Measurements from ENCODE around the gene MARCHF2. TPM values are rescaled to one million over a fixed set of nuclear protein-coding genes. Genes with fewer than 3 reads are reported as not detected.

Gene MARCHF2
- total RNA-seq, 1 experiment from 2014 or later: 27.5 TPM

GRCh38 chr19:8430650-8431049 is 17.5 kb downstream of the MARCHF2 start:
- H3K23me2 ChIP-seq (ENCODE audit: insufficient read length, low read depth, low read length, poor library complexity, severe bottlenecking): no peaks in the 10 kb centered on the region
- no peak overlapping the region for H3K56ac ChIP-seq (ENCODE audit: insufficient read length, low read depth, low read length)
- H3K18ac ChIP-seq (ENCODE audit: insufficient read length, low read depth, low read length): no peak overlapping the region
- Mint-ChIP-seq H3K9me3 (no peaks in the 10 kb centered on the region; a peak in 1 of 5 replicates), H3K36me3 (ENCODE audit: insufficient read depth in 1 of 3, low read depth in 3 of 3) (peaks cover 4 to 13% (median 7%) of the 10 kb centered on the region in 3 experiments; a peak in 6 of 7 replicates), H3K4me1 (peaks cover 0 to 2% of the 10 kb centered on the region in 2 experiments; a peak in 1 of 4 replicates), H3K27ac (peak overlapping the region in 2 of 3 experiments; percentile 26 to 76; a peak in 3 of 7 replicates), H3K4me3 (no peak overlapping the region), H3K27me3 (ENCODE audit: low read depth) (no peaks in the 10 kb centered on the region)
- H2BK20ac ChIP-seq (ENCODE audit: low read depth, low read length, poor library complexity, severe bottlenecking): no peak overlapping the region
- no peak overlapping the region for H4K5ac ChIP-seq (ENCODE audit: insufficient read length, low read depth, low read length)
- no peak overlapping the region for H2BK120ac ChIP-seq (ENCODE audit: low read depth, low read length, poor library complexity, severe bottlenecking)
- H2AFZ ChIP-seq (ENCODE audit: low read length): no peak overlapping the region
- no peak overlapping the region for H4K91ac ChIP-seq (ENCODE audit: insufficient read length, low read depth, low read length)
- H2BK15ac ChIP-seq (ENCODE audit: low read depth, low read length): no peak overlapping the region
- H4K8ac ChIP-seq (replicated peaks; ENCODE audit: insufficient read length, low read depth, low read length): no peak overlapping the region
- no CpG with 5 or more reads among the region's 20 CpGs for WGBS (ENCODE audit: extremely low coverage, insufficient read length, low lambda C conversion rate)
- H3K9me3 ChIP-seq (ENCODE audit: control insufficient read depth, low read depth, low read length): no peaks in the 10 kb centered on the region
- no peak overlapping the region for H3K4me2 ChIP-seq (ENCODE audit: insufficient read depth, insufficient read length, low read length)
- no peak overlapping the region for H3T11ph ChIP-seq (ENCODE audit: low read length)
- H3K27me3 ChIP-seq (ENCODE audit: insufficient read depth, low read length): no peaks in the 10 kb centered on the region
- no peak overlapping the region for H3K4ac ChIP-seq (ENCODE audit: low read depth, low read length)
- H2BK12ac ChIP-seq (ENCODE audit: insufficient read length, low read depth, low read length): no peak overlapping the region
- H3K79me1 ChIP-seq (ENCODE audit: insufficient read depth, low read depth, low read length, poor library complexity, severe bottlenecking): no peaks in the 10 kb centered on the region
- H3K9ac ChIP-seq (ENCODE audit: extremely low read depth, insufficient read length, low read length): no peak overlapping the region
- no peaks in the 10 kb centered on the region for H3K4me1 ChIP-seq (ENCODE audit: insufficient read depth, low read length)
- TF ChIP-seq, protein P1, sequence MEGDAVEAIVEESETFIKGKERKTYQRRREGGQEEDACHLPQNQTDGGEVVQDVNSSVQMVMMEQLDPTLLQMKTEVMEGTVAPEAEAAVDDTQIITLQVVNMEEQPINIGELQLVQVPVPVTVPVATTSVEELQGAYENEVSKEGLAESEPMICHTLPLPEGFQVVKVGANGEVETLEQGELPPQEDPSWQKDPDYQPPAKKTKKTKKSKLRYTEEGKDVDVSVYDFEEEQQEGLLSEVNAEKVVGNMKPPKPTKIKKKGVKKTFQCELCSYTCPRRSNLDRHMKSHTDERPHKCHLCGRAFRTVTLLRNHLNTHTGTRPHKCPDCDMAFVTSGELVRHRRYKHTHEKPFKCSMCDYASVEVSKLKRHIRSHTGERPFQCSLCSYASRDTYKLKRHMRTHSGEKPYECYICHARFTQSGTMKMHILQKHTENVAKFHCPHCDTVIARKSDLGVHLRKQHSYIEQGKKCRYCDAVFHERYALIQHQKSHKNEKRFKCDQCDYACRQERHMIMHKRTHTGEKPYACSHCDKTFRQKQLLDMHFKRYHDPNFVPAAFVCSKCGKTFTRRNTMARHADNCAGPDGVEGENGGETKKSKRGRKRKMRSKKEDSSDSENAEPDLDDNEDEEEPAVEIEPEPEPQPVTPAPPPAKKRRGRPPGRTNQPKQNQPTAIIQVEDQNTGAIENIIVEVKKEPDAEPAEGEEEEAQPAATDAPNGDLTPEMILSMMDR (conservative IDR thresholded peaks at IDR 0.05): no peak
- DNase-seq: no peak
- no peak overlapping the region for H2AK5ac ChIP-seq (ENCODE audit: insufficient read length, low read length)
- no peak overlapping the region for H2BK5ac ChIP-seq (ENCODE audit: insufficient read length, low read length)
- H3K14ac ChIP-seq (ENCODE audit: insufficient read depth, low read length): no peak overlapping the region
- H3K79me2 ChIP-seq (ENCODE audit: insufficient read depth, low read length): no peaks in the 10 kb centered on the region
- no peaks in the 10 kb centered on the region for H4K20me1 ChIP-seq (ENCODE audit: control insufficient read depth, insufficient read depth, insufficient read length)
- H3K27ac ChIP-seq (ENCODE audit: insufficient read length, low read depth, low read length): no peak overlapping the region
- H3K23ac ChIP-seq (ENCODE audit: insufficient read length, low read depth, low read length): no peak overlapping the region

All from H9 (cell line).